NCI-H774 (cell line): ENCODE data around the gene SH2D3A.
"Not testable (repeated sequence)": the region's sequence is repeated elsewhere in the genome, so short reads cannot be mapped to it uniquely, and the experiment has no call there.

Experiments used
- DNase-seq: peaks from one replicate; lab custom pipeline; 2025; lab: John Stamatoyannopoulos, UW

Gene SH2D3A

GRCh38 chr19:6790194-6791128 is 23.2 kb upstream of the SH2D3A start:
- no peak for DNase-seq

GRCh38 chr19:6788896-6789295 is 21.7 kb upstream of the SH2D3A start:
- DNase-seq: no peak

- no peak for DNase-seq
Observed at GRCh38 chr19:6787393-6787792, 20.2 kb upstream of the SH2D3A start.

GRCh38 chr19:6779206-6779605 is 12.0 kb upstream of the SH2D3A start:
- no peak for DNase-seq

GRCh38 chr19:6778386-6778785 is 11.2 kb upstream of the SH2D3A start:
- DNase-seq: no peak

- no peak for DNase-seq
Observed at GRCh38 chr19:6777434-6777833, 10.2 kb upstream of the SH2D3A start.

- no peak for DNase-seq
Observed at GRCh38 chr19:6776999-6777398, 9.8 kb upstream of the SH2D3A start.

- DNase-seq: not testable (repeated sequence)
Observed at GRCh38 chr19:6776045-6776444, 8.8 kb upstream of the SH2D3A start.

GRCh38 chr19:6774821-6775707 is 7.8 kb upstream of the SH2D3A start:
- DNase-seq: no peak

- no peak for DNase-seq
Observed at GRCh38 chr19:6773323-6773931, 6.2 kb upstream of the SH2D3A start.

GRCh38 chr19:6772866-6773322 is 5.7 kb upstream of the SH2D3A start:
- no peak for DNase-seq

- DNase-seq: peak; percentile 13
Observed at GRCh38 chr19:6772028-6772865, 5.0 kb upstream of the SH2D3A start, which contains the start of gene VAV1. Gene VAV1, plus strand, starts transcription at chr19:6772708. Its CDS starts 100 bp downstream, at chr19:6772808.

- not testable (repeated sequence) for DNase-seq
Observed at GRCh38 chr19:6771648-6772027, 4.4 kb upstream of the SH2D3A start.

GRCh38 chr19:6769006-6769619 is 1.9 kb upstream of the SH2D3A start:
- no peak for DNase-seq

GRCh38 chr19:6768236-6768785 is 1.1 kb upstream of the SH2D3A start:
- DNase-seq: no peak

GRCh38 chr19:6767081-6767356 is 216 bp downstream of the SH2D3A start:
- DNase-seq: peak; percentile 67

- no peak for DNase-seq
Observed at GRCh38 chr19:6766357-6767080, 716 bp downstream of the SH2D3A start.

- DNase-seq: peak; percentile 50
Observed at GRCh38 chr19:6765738-6766356, 1.4 kb downstream of the SH2D3A start.

- DNase-seq: not testable (repeated sequence)
Observed at GRCh38 chr19:6762253-6762797, 4.9 kb downstream of the SH2D3A start.
